Fibroblast of upper back skin (primary cell): Measurements from ENCODE around the gene SLK.

ENCODE experiments used
- DNase-seq: peaks from one replicate; pipeline ENCODE4 v3.0.0-alpha.2; 2013

The SLK gene

GRCh38 chr10:103947799-103948516, 19.0 kb upstream of the SLK start:
- no peak for DNase-seq

GRCh38 chr10:103949728-103950127, 17.2 kb upstream of the SLK start:
- DNase-seq: no peak

GRCh38 chr10:103951183-103951582, 15.8 kb upstream of the SLK start:
- DNase-seq: no peak

GRCh38 chr10:103951942-103952341, 15.0 kb upstream of the SLK start:
- no peak for DNase-seq

- DNase-seq: no peak
Measured at GRCh38 chr10:103954543-103954942, 12.4 kb upstream of the SLK start.

GRCh38 chr10:103958996-103959395, 7.9 kb upstream of the SLK start:
- no peak for DNase-seq

GRCh38 chr10:103960103-103960502, 6.8 kb upstream of the SLK start:
- no peak for DNase-seq

GRCh38 chr10:103967448-103968071, 620 bp downstream of the SLK start:
- no peak for DNase-seq

GRCh38 chr10:103968441-103969391, 1.8 kb downstream of the SLK start:
- no peak for DNase-seq

GRCh38 chr10:103969436-103969835, 2.5 kb downstream of the SLK start:
- DNase-seq: no peak

- DNase-seq: no peak
Measured at GRCh38 chr10:103969857-103970627, 3.1 kb downstream of the SLK start.

- DNase-seq: no peak
Measured at GRCh38 chr10:103975169-103975568, 8.2 kb downstream of the SLK start.

GRCh38 chr10:103977204-103977603, 10.3 kb downstream of the SLK start:
- no peak for DNase-seq

- DNase-seq: no peak
Measured at GRCh38 chr10:103979530-103979929, 12.6 kb downstream of the SLK start.

- no peak for DNase-seq
Measured at GRCh38 chr10:103980288-103980906, 13.5 kb downstream of the SLK start.

- peak; percentile 21 for DNase-seq
Measured at GRCh38 chr10:103982639-103983038, 15.7 kb downstream of the SLK start.

GRCh38 chr10:103983367-103983911, 16.5 kb downstream of the SLK start:
- no peak for DNase-seq

GRCh38 chr10:103985726-103986125, 18.8 kb downstream of the SLK start:
- DNase-seq: no peak

GRCh38 chr10:103986360-103986759, 19.4 kb downstream of the SLK start:
- no peak for DNase-seq

- no peak for DNase-seq
Measured at GRCh38 chr10:103990121-103990520, 23.2 kb downstream of the SLK start.

- DNase-seq: no peak
Measured at GRCh38 chr10:103990531-103990930, 23.6 kb downstream of the SLK start.
